CD14-positive monocyte (primary cell): ENCODE data around the gene EGFLAM. TPM values are rescaled to one million over a fixed set of nuclear protein-coding genes. Genes with fewer than 3 reads are reported as not detected.

Source experiments
- DNase-seq, 3 donors: peaks; one replicate each; pipeline ENCODE4 v3.0.0-alpha.2; 2011 to 2022
- H2AFZ ChIP-seq: 2 replicates; pipeline ENCODE4 v1.6.0; 2012; ENCODE audit warnings: mild to moderate bottlenecking, low read depth, low read length, inconsistent platforms; ENCODE audit not compliant: insufficient read depth, poor library complexity, severe bottlenecking
- H3K27ac ChIP-seq, 2 donors: 1 replicate in 1 of 2; 2 replicates in 1 of 2; pipeline ENCODE4 v1.5.1; 2012 to 2013; ENCODE audit warnings: low read length in 2 of 2, control low read depth in 1 of 2, inconsistent platforms in 1 of 2, low read depth in 1 of 2, mild to moderate bottlenecking in 1 of 2
- H3K27me3 ChIP-seq, 2 donors: one replicate each; pipeline versions ENCODE4 v1.6.0 to v1.6.1; 2011 to 2013; ENCODE audit warnings: low read length in 2 of 2; ENCODE audit not compliant: control insufficient read depth in 2 of 2, insufficient read depth in 2 of 2
- H3K36me3 ChIP-seq, 2 donors: replicated peaks in 1 of 2; 1 replicate in 1 of 2; 2 replicates in 1 of 2; pipeline versions ENCODE4 v1.5.1 to v1.6.1; 2012 to 2013; ENCODE audit warnings: low read length in 2 of 2, control low read depth in 1 of 2, inconsistent platforms in 1 of 2, mild to moderate bottlenecking in 1 of 2; ENCODE audit not compliant: insufficient read depth in 2 of 2, control insufficient read depth in 1 of 2
- H3K4me1 ChIP-seq, 2 donors: 1 replicate in 1 of 2; 2 replicates in 1 of 2; pipeline versions ENCODE4 v1.5.1 to v1.6.1; 2012 to 2013; ENCODE audit warnings: low read length in 2 of 2, control low read depth in 1 of 2, inconsistent platforms in 1 of 2, mild to moderate bottlenecking in 1 of 2, moderate library complexity in 1 of 2; ENCODE audit not compliant: insufficient read depth in 2 of 2, control insufficient read depth in 1 of 2
- H3K4me2 ChIP-seq: replicated peaks from 2 replicates; pipeline ENCODE3; 2012; ENCODE audit warnings: low read length, moderate library complexity, mild to moderate bottlenecking; ENCODE audit not compliant: poor library complexity, severe bottlenecking; ENCODE audit errors: extremely low read depth
- H3K4me3 ChIP-seq, 3 experiments: fragments of 200-600 bp in 1 of 3; sonication (generic) in 1 of 3; replicated peaks in 1 of 3; 1 replicate in 2 of 3; 2 replicates in 1 of 3; pipeline ENCODE4 v1.5.1; 2011 to 2013; ENCODE audit warnings: low read length in 3 of 3, mild to moderate bottlenecking in 3 of 3, control low read depth in 2 of 3, low read depth in 2 of 3, inconsistent platforms in 1 of 3, moderate library complexity in 1 of 3
- H3K79me2 ChIP-seq: 2 replicates; pipeline ENCODE4 v1.6.0; 2012; ENCODE audit warnings: mild to moderate bottlenecking, control low read depth, inconsistent platforms, low read length, moderate library complexity; ENCODE audit not compliant: insufficient read depth
- H3K9ac ChIP-seq: 2 replicates; pipeline ENCODE4 v1.6.0; 2017; ENCODE audit warnings: low read length, mild to moderate bottlenecking; ENCODE audit not compliant: insufficient read depth, poor library complexity, severe bottlenecking
- H3K9me3 ChIP-seq, 2 donors: replicated peaks in 1 of 2; 1 replicate in 1 of 2; 2 replicates in 1 of 2; pipeline versions ENCODE4 v1.5.1 to v1.6.1; 2012 to 2013; ENCODE audit warnings: low read length in 2 of 2, control low read depth in 1 of 2; ENCODE audit not compliant: control insufficient read depth in 1 of 2, insufficient read depth in 1 of 2
- H4K20me1 ChIP-seq: 2 replicates; pipeline ENCODE4 v1.6.0; 2012; ENCODE audit warnings: mild to moderate bottlenecking, low read length, control low read depth, moderate library complexity; ENCODE audit not compliant: insufficient read depth
- H3K27ac Mint-ChIP-seq, 7 donors: one replicate each; pipeline ENCODE4 v1.8.0; 2020; ENCODE audit warnings: mild to moderate bottlenecking in 7 of 7, mixed read lengths in 7 of 7, moderate library complexity in 6 of 7, inconsistent platforms in 2 of 7
- H3K27me3 Mint-ChIP-seq, 3 donors: one replicate each; pipeline ENCODE4 v1.8.0; 2021 to 2022; ENCODE audit warnings: low read depth in 3 of 3, mild to moderate bottlenecking in 3 of 3, mixed read lengths in 3 of 3, moderate library complexity in 3 of 3, inconsistent platforms in 1 of 3
- H3K36me3 Mint-ChIP-seq, 2 donors: one replicate each; pipeline ENCODE4 v1.8.0; 2020; ENCODE audit warnings: mixed read lengths in 2 of 2, inconsistent platforms in 1 of 2, mild to moderate bottlenecking in 1 of 2
- H3K4me1 Mint-ChIP-seq: one replicate; pipeline ENCODE4 v1.8.0; 2020; ENCODE audit warnings: mild to moderate bottlenecking, mixed read lengths
- H3K4me3 Mint-ChIP-seq, 2 donors: one replicate each; pipeline ENCODE4 v1.8.0; 2020; ENCODE audit warnings: mild to moderate bottlenecking in 2 of 2, mixed read lengths in 2 of 2, moderate library complexity in 1 of 2
- H3K9me3 Mint-ChIP-seq, 7 donors: one replicate each; pipeline ENCODE4 v1.8.0; 2020 to 2022; ENCODE audit warnings: mixed read lengths in 7 of 7, mild to moderate bottlenecking in 6 of 7, moderate library complexity in 6 of 7, inconsistent platforms in 2 of 7
- CTCF ChIP-seq: fragments of 200-600 bp; IDR thresholded peaks from one replicate; pipeline ENCODE4 v1.8.0; 2022; ENCODE audit warnings: antibody characterized with exemption, mild to moderate bottlenecking
- WGBS: methylation state at CpG from one replicate; pipeline ENCODE4 v1.1.5; 2013; ENCODE audit warnings: missing lambda C conversion rate; ENCODE audit not compliant: insufficient coverage; 5-methylcytosine and 5-hydroxymethylcytosine counted together
- intact Hi-C, 2 donors: fragments of 100-400 bp; cut with micrococcal nuclease; formaldehyde crosslinking; loops; one replicate each; pipeline versions ENCODE4 v1.15.0 to v1.15.1; 2023
- polyA plus RNA-seq, 3 donors: library from polyadenylated mRNA; depleted of rRNA in 1 of 3; unstranded in 2 of 3; stranded (reverse) in 1 of 3; fragments of 300-500 nt in 2 of 3; fragments of >200 nt in 1 of 3; fragmentation: Illumina TruSeq in 2 of 3; gene quantifications; 1 replicate in 2 of 3; 2 replicates in 1 of 3; pipeline ENCODE4 v1.2.3, GENCODE V29; 2012 to 2021

Gene EGFLAM
- polyA plus RNA-seq, 3 donors: not detected

GRCh38 chr5:38443390-38443789 is 185.0 kb downstream of the EGFLAM start:
- Mint-ChIP-seq H3K27me3 (peaks cover 83 to 91% (median 89%) of the 10 kb centered on the region in 3 donors), H3K4me3 (peak overlapping the region in 1 of 2 donors; percentile 48), H3K4me1 (no peaks in the 10 kb centered on the region), H3K36me3 (no peaks in the 10 kb centered on the region), H3K27ac (no peak overlapping the region), H3K9me3 (peaks cover 2 to 21% (median 12%) of the 10 kb centered on the region in 7 donors)
- H4K20me1 ChIP-seq: no peaks in the 10 kb centered on the region
- H3K9me3 ChIP-seq: peaks cover 3 to 21% of the 10 kb centered on the region in 2 donors
- no peak for TF ChIP-seq CTCF
- H3K4me3 ChIP-seq: no peak overlapping the region
- no peak overlapping the region for H2AFZ ChIP-seq
- H3K4me2 ChIP-seq: no peak overlapping the region
- H3K4me1 ChIP-seq: no peaks in the 10 kb centered on the region
- no peak overlapping the region for H3K9ac ChIP-seq
- no peak overlapping the region for H3K27ac ChIP-seq
- whole genome bisulfite sequencing: 82% methylated on average over 4 of the region's 7 CpGs
- H3K79me2 ChIP-seq: no peaks in the 10 kb centered on the region
- intact Hi-C loops: loop anchor here (10.0 kb wide), 3 partner anchors 221 to 481 kb away; no protein-coding TSS in a partner anchor
- no peaks in the 10 kb centered on the region for H3K36me3 ChIP-seq
- DNase-seq: no peak
- H3K27me3 ChIP-seq: peaks cover 80 to 95% of the 10 kb centered on the region in 2 donors

- TF ChIP-seq CTCF: no peak
- H3K27me3 Mint-ChIP-seq: peaks cover 90 to 93% (median 92%) of the 10 kb centered on the region in 3 donors
- Histone ChIP-seq H3K4me2 (no peak overlapping the region), H3K9me3 (peaks cover 3 to 32% of the 10 kb centered on the region in 2 donors), H2AFZ (no peak overlapping the region), H3K4me1 (no peaks in the 10 kb centered on the region), H3K4me3 (no peak overlapping the region), H3K27ac (no peak overlapping the region), H3K79me2 (no peaks in the 10 kb centered on the region), H3K27me3 (peaks cover 80 to 95% of the 10 kb centered on the region in 2 donors), H4K20me1 (no peaks in the 10 kb centered on the region), H3K36me3 (no peaks in the 10 kb centered on the region), H3K9ac (no peak overlapping the region)
- H3K4me3 Mint-ChIP-seq: peak overlapping the region in 1 of 2 donors; percentile 79
- peaks cover 2 to 20% (median 11%) of the 10 kb centered on the region in 7 donors for H3K9me3 Mint-ChIP-seq
- 89% methylated on average over 17 of the region's 24 CpGs for WGBS
- no peaks in the 10 kb centered on the region for H3K4me1 Mint-ChIP-seq
- H3K27ac Mint-ChIP-seq: no peak overlapping the region
- no peak for DNase-seq
- peaks cover 0 to 2% of the 10 kb centered on the region in 2 donors for H3K36me3 Mint-ChIP-seq
- intact Hi-C loops: loop anchor here (10.0 kb wide), 3 partner anchors 219 to 479 kb away; no protein-coding TSS in a partner anchor
Observed at GRCh38 chr5:38445374-38446028, 187.1 kb downstream of the EGFLAM start.
